ENCODE data around the gene EMP2.

The EMP2 gene

GRCh38 chr16:10528635-10529034 lies 51.8 kb downstream of the EMP2 start:
- TF ChIP-seq ZC3H10 (CRISPR knock-in tag; IDR thresholded peaks at IDR 0.05), result no peak
- TF ChIP-seq OSR1 (CRISPR knock-in tag; IDR thresholded peaks at IDR 0.05), result no peak
- no peak for TF ChIP-seq GLIS3 (CRISPR knock-in tag; IDR thresholded peaks at IDR 0.05)
- no peak for TF ChIP-seq ZNF70 (CRISPR knock-in tag; IDR thresholded peaks at IDR 0.05)
- no peak for TF ChIP-seq TCF4 (CRISPR knock-in tag; IDR thresholded peaks at IDR 0.05; ENCODE audit: borderline replicate concordance)
- TF ChIP-seq ZNF8 (CRISPR knock-in tag; IDR thresholded peaks at IDR 0.05), result no peak
- no peak for TF ChIP-seq CREB5 (CRISPR knock-in tag; IDR thresholded peaks at IDR 0.05; ENCODE audit: low read depth)
- TF ChIP-seq ZFP30 (CRISPR knock-in tag; IDR thresholded peaks at IDR 0.05), result no peak
- no peak for ATAC-seq

- no peak for ATAC-seq
- no peak for TF ChIP-seq ZFP30 (CRISPR knock-in tag; IDR thresholded peaks at IDR 0.05)
- no peak for TF ChIP-seq CSRNP3 (CRISPR knock-in tag; IDR thresholded peaks at IDR 0.05)
- TF ChIP-seq TCF4 (CRISPR knock-in tag; IDR thresholded peaks at IDR 0.05; ENCODE audit: borderline replicate concordance), result no peak
- no peak for TF ChIP-seq POU6F1 (CRISPR knock-in tag; IDR thresholded peaks at IDR 0.05; ENCODE audit: borderline replicate concordance, low read depth)
- TF ChIP-seq ARNTL (CRISPR knock-in tag; IDR thresholded peaks at IDR 0.05; ENCODE audit: borderline replicate concordance, low read depth), result no peak
- no peak for TF ChIP-seq BACH2 (CRISPR knock-in tag; IDR thresholded peaks at IDR 0.05; ENCODE audit: borderline replicate concordance)
- TF ChIP-seq ZFP3 (CRISPR knock-in tag; IDR thresholded peaks at IDR 0.05), result no peak
- TF ChIP-seq PATZ1 (CRISPR knock-in tag; IDR thresholded peaks at IDR 0.05; ENCODE audit: borderline replicate concordance), result no peak
- no peak for TF ChIP-seq ZC3H10 (CRISPR knock-in tag; IDR thresholded peaks at IDR 0.05)
- no peak for TF ChIP-seq ESRRG (CRISPR knock-in tag; IDR thresholded peaks at IDR 0.05)
- no peak for TF ChIP-seq CREB5 (CRISPR knock-in tag; IDR thresholded peaks at IDR 0.05; ENCODE audit: low read depth)
These were observed 53.4 kb downstream of the EMP2 start for GRCh38 chr16:10526962-10527361.

- TF ChIP-seq TSHZ2 (CRISPR knock-in tag; IDR thresholded peaks at IDR 0.05), result no peak
- TF ChIP-seq CREB5 (CRISPR knock-in tag; IDR thresholded peaks at IDR 0.05; ENCODE audit: low read depth), result no peak
- TF ChIP-seq BACH2 (CRISPR knock-in tag; IDR thresholded peaks at IDR 0.05; ENCODE audit: borderline replicate concordance), result no peak
- no peak for TF ChIP-seq TCF4 (CRISPR knock-in tag; IDR thresholded peaks at IDR 0.05; ENCODE audit: borderline replicate concordance)
- TF ChIP-seq ZFP30 (CRISPR knock-in tag; IDR thresholded peaks at IDR 0.05), result no peak
- no peak for TF ChIP-seq ZC3H10 (CRISPR knock-in tag; IDR thresholded peaks at IDR 0.05)
- no peak for TF ChIP-seq CSDC2 (CRISPR knock-in tag; IDR thresholded peaks at IDR 0.05)
- no peak for TF ChIP-seq ARNTL (CRISPR knock-in tag; IDR thresholded peaks at IDR 0.05; ENCODE audit: borderline replicate concordance, low read depth)
- no peak for TF ChIP-seq OSR1 (CRISPR knock-in tag; IDR thresholded peaks at IDR 0.05)
- TF ChIP-seq ZNF565 (CRISPR knock-in tag; conservative IDR thresholded peaks at IDR 0.05; ENCODE audit: low read depth), result no peak
- TF ChIP-seq POU6F1 (CRISPR knock-in tag; IDR thresholded peaks at IDR 0.05; ENCODE audit: borderline replicate concordance, low read depth), result no peak
- no peak for TF ChIP-seq ISL1 (CRISPR knock-in tag; IDR thresholded peaks at IDR 0.05)
- TF ChIP-seq RARB (CRISPR knock-in tag; IDR thresholded peaks at IDR 0.05), result no peak
- TF ChIP-seq SNAI2 (CRISPR knock-in tag; IDR thresholded peaks at IDR 0.05), result no peak
- TF ChIP-seq TOX (CRISPR knock-in tag; IDR thresholded peaks at IDR 0.05; ENCODE audit: borderline replicate concordance), result no peak
- ATAC-seq, result no peak
These were observed 55.1 kb downstream of the EMP2 start for GRCh38 chr16:10525214-10525825.

Measured in SK-N-SH treated with all-trans-retinoic acid at 6 μM for 48 hours (cell line).